DMS114 treated with DMSO at 0.1 percent for 48 hours (cell line): ENCODE results near the gene HTRA1.

Experiments used
- DNase-seq: peaks from one replicate; lab custom pipeline; 2025; ENCODE audit not compliant: unreplicated experiment; lab: John Stamatoyannopoulos, UW

HTRA1 gene

GRCh38 chr10:122461367-122461728 lies at the start of gene HTRA1:
TSS of gene HTRA1 (plus strand) at chr10:122461553. CDS start at chr10:122461653, 100 bp downstream.
- no peak for DNase-seq

- no peak for DNase-seq
Measured at GRCh38 chr10:122413327-122413726, 48.0 kb upstream of the HTRA1 start.

GRCh38 chr10:122417667-122418066 lies 43.7 kb upstream of the HTRA1 start:
- no peak for DNase-seq

- DNase-seq, result no peak
Measured at GRCh38 chr10:122419016-122419415, 42.3 kb upstream of the HTRA1 start.

GRCh38 chr10:122419876-122420623 lies 41.3 kb upstream of the HTRA1 start:
- DNase-seq, result no peak

- DNase-seq, result no peak
Measured at GRCh38 chr10:122420624-122421007, 40.7 kb upstream of the HTRA1 start.

- no peak for DNase-seq
Measured at GRCh38 chr10:122421054-122421625, 40.2 kb upstream of the HTRA1 start.

GRCh38 chr10:122421742-122422141 lies 39.6 kb upstream of the HTRA1 start:
- DNase-seq, result no peak

- DNase-seq, result no peak
Measured at GRCh38 chr10:122422266-122422989, 38.9 kb upstream of the HTRA1 start.

GRCh38 chr10:122424059-122424458 lies 37.3 kb upstream of the HTRA1 start:
- DNase-seq, result no peak

GRCh38 chr10:122426829-122427228 lies 34.5 kb upstream of the HTRA1 start:
- DNase-seq, result no peak

GRCh38 chr10:122427280-122427679 lies 34.1 kb upstream of the HTRA1 start:
- no peak for DNase-seq

GRCh38 chr10:122435212-122435827 lies 26.0 kb upstream of the HTRA1 start:
- peak; percentile 44 for DNase-seq

GRCh38 chr10:122441961-122442360 lies 19.4 kb upstream of the HTRA1 start:
- no peak for DNase-seq

GRCh38 chr10:122445469-122445868 lies 15.9 kb upstream of the HTRA1 start:
- no peak for DNase-seq

- DNase-seq, result no peak
Measured at GRCh38 chr10:122445904-122446303, 15.4 kb upstream of the HTRA1 start.

- no peak for DNase-seq
Measured at GRCh38 chr10:122446668-122447423, 14.5 kb upstream of the HTRA1 start.

- DNase-seq, result no peak
Measured at GRCh38 chr10:122448600-122448999, 12.8 kb upstream of the HTRA1 start.

- no peak for DNase-seq
Measured at GRCh38 chr10:122449153-122449552, 12.2 kb upstream of the HTRA1 start.

- no peak for DNase-seq
Measured at GRCh38 chr10:122450353-122450990, 10.9 kb upstream of the HTRA1 start.

- no peak for DNase-seq
Measured at GRCh38 chr10:122454071-122454470, 7.3 kb upstream of the HTRA1 start.
